Neural progenitor cell (in vitro differentiated cells): ENCODE measurements around the gene PLCG2.

ENCODE experiments used
- CTCF ChIP-seq: fragments of 200-600 bp; sonication (generic); IDR thresholded peaks from 2 replicates; pipeline ENCODE4 v1.5.1; 2017; ENCODE audit warnings: antibody characterized with exemption, mild to moderate bottlenecking
- EZH2 ChIP-seq: fragments of 200-600 bp; sonication (generic); IDR thresholded peaks from 2 replicates; pipeline ENCODE4 v1.6.1; 2017; ENCODE audit warnings: antibody characterized with exemption, mild to moderate bottlenecking, moderate library complexity
- EZH2phosphoT487 ChIP-seq: fragments of 200-600 bp; sonication (generic); IDR thresholded peaks from 2 replicates; pipeline ENCODE4 v1.6.1; 2017; ENCODE audit warnings: antibody characterized with exemption

- TF ChIP-seq CTCF (no peak), EZH2 (no peak), EZH2phosphoT487 (no peak)
These were observed 112.8 kb downstream of the PLCG2 start for GRCh38 chr16:81891736-81892364.
